ENCODE results near the gene TSPAN8.
"Not testable (repeated sequence)": the region's sequence is repeated elsewhere in the genome, so short reads cannot be mapped to it uniquely, and the experiment has no call there.

Gene TSPAN8

GRCh38 chr12:71128191-71128788 lies 29.5 kb downstream of the TSPAN8 start:
- ATAC-seq (no peak), DNase-seq (no peak)

GRCh38 chr12:71125949-71126348 lies 31.9 kb downstream of the TSPAN8 start:
- ATAC-seq (no peak), DNase-seq (no peak)

- no peak for ATAC-seq
- no peak for DNase-seq
These were observed 32.3 kb downstream of the TSPAN8 start for GRCh38 chr12:71125515-71125914.

- DNase-seq (no peak), ATAC-seq (no peak)
These were observed 32.9 kb downstream of the TSPAN8 start for GRCh38 chr12:71124835-71125460.

GRCh38 chr12:71113148-71113547 lies 44.7 kb downstream of the TSPAN8 start:
- not testable (repeated sequence) for ATAC-seq, DNase-seq

- no peak for ATAC-seq
- DNase-seq, result no peak
These were observed 48.0 kb downstream of the TSPAN8 start for GRCh38 chr12:71109834-71110233.

GRCh38 chr12:71108355-71108754 lies 49.4 kb downstream of the TSPAN8 start:
- DNase-seq (no peak), ATAC-seq (no peak)

GRCh38 chr12:71107936-71108335 lies 49.9 kb downstream of the TSPAN8 start:
- ATAC-seq, result no peak
- no peak for DNase-seq

GRCh38 chr12:71105956-71106355 lies 51.8 kb downstream of the TSPAN8 start:
- DNase-seq, result no peak
- ATAC-seq, result no peak

- ATAC-seq (no peak), DNase-seq (no peak)
These were observed 65.5 kb downstream of the TSPAN8 start for GRCh38 chr12:71092290-71092689.

- no peak for DNase-seq
These were observed 66.8 kb downstream of the TSPAN8 start for GRCh38 chr12:71090971-71091370.

GRCh38 chr12:71085575-71085974 lies 72.2 kb downstream of the TSPAN8 start:
- no peak for ATAC-seq
- no peak for DNase-seq

More at GRCh38 chr12:71090971-71091370, 66.8 kb downstream of the TSPAN8 start:
- no peak for ATAC-seq

GRCh38 chr12:71075743-71076142 lies 82.1 kb downstream of the TSPAN8 start:
- DNase-seq (no peak), ATAC-seq (no peak)

Data from stimulated activated naive CD8-positive, alpha-beta T cell treated with anti-CD3 and anti-CD28 coated beads, Interleukin-15, Interleukin-2, amounts not matched to agents 100 U/mL and 50 U/mL, for 24 hours (primary cell).